HG03558 (cell line): ENCODE results near the gene STYX.
"Not testable (repeated sequence)": the region's sequence is repeated elsewhere in the genome, so short reads cannot be mapped to it uniquely, and the experiment has no call there.

Experiments
- ATAC-seq: cut with Tn5 transposase; IDR thresholded peaks from one replicate; pipeline ENCODE4 v1.9.1; 2021; ENCODE audit warnings: moderate number of reproducible peaks; ENCODE audit not compliant: unreplicated experiment; ENCODE audit errors: extremely low read depth

STYX gene

GRCh38 chr14:52723514-52724359 is 6.2 kb upstream of the STYX start:
- no peak for ATAC-seq

GRCh38 chr14:52724360-52724644 is 5.7 kb upstream of the STYX start:
- no peak for ATAC-seq

- ATAC-seq: not testable (repeated sequence)
Observed at GRCh38 chr14:52727509-52727908, 2.5 kb upstream of the STYX start.

DNA sequence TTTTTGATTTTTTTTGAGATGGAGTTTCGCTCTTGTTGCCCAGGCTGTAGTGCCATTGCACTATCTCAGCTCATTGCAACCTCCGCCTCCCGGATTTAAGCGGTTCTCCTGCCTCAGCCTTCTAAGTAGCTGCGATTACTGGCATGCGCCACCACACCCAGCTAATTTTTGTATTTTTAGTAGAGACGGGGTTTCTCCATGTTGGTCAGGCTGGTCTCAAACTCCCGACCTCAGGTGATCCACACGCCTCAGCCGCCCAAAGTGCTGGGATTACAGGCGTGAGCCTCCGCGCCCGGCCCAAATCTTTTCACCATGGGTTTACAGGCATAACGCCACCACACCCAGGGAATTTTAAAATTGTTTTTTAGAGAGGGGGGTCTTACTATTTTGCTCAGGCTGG is 931 bp upstream of the STYX start:
- ATAC-seq: not testable (repeated sequence)

GRCh38 chr14:52729585-52729924 is 411 bp upstream of the STYX start:
- no peak for ATAC-seq

GRCh38 chr14:52730709-52731111 is 744 bp downstream of the STYX start:
- no peak for ATAC-seq

- no peak for ATAC-seq
Observed at GRCh38 chr14:52733824-52734223, 3.9 kb downstream of the STYX start.

- no peak for ATAC-seq
Observed at GRCh38 chr14:52735921-52736489, 6.0 kb downstream of the STYX start.

- ATAC-seq: no peak
Observed at GRCh38 chr14:52738409-52738808, 8.4 kb downstream of the STYX start.

DNA sequence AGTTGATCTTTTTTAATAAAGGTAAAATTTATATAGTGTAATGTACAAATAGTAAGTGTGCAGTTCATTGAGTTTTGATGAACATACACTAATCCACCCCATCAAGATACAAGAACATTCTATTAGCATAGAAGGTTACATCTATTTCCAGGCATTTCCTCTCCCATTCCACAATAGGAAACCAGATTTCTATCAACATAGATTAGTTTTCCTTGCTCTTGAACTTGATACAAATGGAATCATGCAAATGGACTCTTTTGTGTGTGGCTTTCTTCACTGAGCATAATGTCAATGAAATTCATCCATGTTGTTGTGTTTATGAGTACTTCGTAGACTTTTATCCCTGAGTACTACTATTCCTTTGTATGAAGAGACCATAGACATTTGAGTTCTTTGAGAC is 10.8 kb downstream of the STYX start:
- no peak for ATAC-seq

GRCh38 chr14:52741865-52742264 is 11.9 kb downstream of the STYX start:
- ATAC-seq: no peak

DNA sequence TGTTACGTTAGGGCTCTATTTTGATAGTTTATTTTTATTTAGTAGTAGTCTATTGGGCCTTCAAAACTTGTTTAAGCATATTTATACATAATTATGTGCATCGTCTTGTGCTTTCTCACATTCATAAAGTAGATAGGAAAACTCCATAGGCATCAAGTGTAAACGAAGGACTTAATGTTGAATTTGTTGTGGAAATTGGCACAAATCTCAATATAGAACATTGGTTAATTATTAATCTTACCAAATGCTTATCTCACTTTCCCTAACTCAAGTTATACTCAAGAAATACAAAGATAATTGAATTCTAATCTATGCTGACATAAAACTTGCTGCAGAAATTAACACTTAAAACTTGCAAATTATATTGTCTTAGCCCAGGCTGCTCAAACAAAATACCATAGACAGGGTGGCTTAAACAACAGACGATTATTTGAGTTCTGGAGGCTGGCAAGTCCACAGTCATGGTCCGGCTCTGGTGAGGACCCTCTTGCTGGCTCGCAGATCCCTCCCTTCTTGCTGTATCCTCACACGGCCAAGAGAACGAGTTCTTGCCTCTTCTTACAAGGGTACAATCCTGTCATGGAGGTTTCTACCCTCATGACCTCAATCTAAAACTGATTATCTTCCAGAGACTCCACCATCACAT is 18.8 kb downstream of the STYX start:
- ATAC-seq: no peak

GRCh38 chr14:52755607-52756316 is 25.8 kb downstream of the STYX start:
- no peak for ATAC-seq

DNA sequence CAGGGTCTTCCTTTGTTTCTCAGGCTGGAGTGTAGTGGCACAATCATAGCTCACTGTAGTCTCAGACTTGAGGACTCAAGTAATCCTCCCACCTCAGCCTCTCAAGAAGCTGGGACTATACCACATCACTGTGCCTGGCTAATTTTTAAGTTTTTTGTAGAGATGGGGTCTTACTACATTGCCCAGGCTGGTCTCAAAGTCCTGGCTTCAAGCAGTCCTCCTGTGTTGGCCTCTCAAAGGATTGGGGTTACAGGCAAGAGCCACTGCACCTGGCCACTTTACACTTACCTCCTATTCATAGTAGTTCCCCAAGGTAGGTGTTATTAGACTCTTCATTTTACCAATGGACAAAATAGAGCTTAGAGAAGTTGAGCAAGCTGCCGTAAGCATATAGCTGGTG is 29.2 kb downstream of the STYX start:
- ATAC-seq: no peak

- not testable (repeated sequence) for ATAC-seq
Observed at GRCh38 chr14:52762923-52763322, 33.0 kb downstream of the STYX start.

DNA sequence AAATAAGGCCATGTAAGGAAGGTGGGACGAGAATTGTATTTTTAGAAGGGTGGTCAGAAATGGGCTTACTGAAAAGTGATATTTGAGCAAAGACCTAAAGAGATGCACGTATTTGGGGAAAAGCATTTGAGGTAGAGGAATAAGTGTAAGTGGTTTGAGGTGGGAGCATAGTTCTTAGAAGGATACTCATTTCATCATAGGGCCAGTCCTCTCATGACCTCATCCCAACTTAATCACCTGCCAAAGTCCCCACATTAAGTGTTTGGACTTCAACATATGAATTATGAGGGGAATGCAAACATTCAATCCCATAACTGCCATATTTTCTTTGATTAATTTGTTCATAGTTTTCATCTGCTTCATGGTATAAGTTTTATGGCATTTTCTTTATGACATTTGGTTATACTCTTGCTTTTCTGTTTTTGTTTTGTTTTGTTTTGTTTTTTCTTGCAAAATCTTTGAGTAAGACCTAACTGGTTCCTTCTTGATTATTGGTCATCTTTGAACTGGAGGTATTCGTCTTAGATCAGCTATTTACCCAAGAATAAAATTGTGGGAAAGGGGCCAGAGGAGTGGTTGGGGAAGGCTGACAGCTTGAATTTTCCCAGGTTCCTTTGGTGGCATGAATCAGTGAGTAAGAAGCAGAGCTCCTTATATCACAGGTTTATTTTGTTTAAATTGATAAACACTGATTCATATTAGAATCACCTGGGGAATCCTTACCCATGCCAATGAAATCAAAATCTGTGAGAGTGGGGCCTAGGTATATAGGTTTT is 37.3 kb downstream of the STYX start:
- ATAC-seq: no peak

- no peak for ATAC-seq
Observed at GRCh38 chr14:52769887-52770286, 39.9 kb downstream of the STYX start.

- no peak for ATAC-seq
Observed at GRCh38 chr14:52776816-52777215, 46.9 kb downstream of the STYX start.

- no peak for ATAC-seq
Observed at GRCh38 chr14:52778702-52779101, 48.7 kb downstream of the STYX start.

DNA sequence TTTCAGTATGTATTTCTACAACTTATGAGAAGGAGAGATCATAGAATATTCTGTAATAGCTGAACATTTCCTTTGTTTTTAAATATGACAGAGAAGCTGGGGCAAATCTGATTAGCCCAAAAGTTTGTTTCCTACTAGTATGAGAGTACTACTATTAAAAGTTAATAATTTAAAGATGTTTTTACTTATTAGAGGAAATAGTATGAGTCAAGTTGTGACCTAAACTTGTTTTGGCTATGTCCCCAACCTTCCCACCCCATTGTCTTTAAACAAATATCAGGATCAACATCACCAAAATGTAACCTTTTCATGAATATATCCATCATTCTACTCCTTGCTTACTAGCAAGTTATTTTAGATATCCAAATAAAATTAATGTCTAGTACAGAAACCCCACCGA is 50.9 kb downstream of the STYX start:
- no peak for ATAC-seq
